GM12891 (cell line): Measurements from ENCODE around the gene FRMD8.

Experiments used
- DNase-seq: peaks from one replicate; pipeline ENCODE4 v3.0.0; 2011; ENCODE audit warnings: low spot score; ENCODE audit not compliant: insufficient read length
- FAIRE-seq: peaks from 2 replicates; lab custom pipeline; 2011; peaks lifted over from hg19 to GRCh38; lab: Jason Lieb, UNC
- PAX5 ChIP-seq: IDR thresholded peaks from 2 replicates; pipeline ENCODE4 v1.6.1; 2011; ENCODE audit warnings: low read length, moderate library complexity, mild to moderate bottlenecking; ENCODE audit not compliant: insufficient read depth, severe bottlenecking
- POLR2A ChIP-seq: IDR thresholded peaks from 2 replicates; pipeline ENCODE4 v1.6.1; 2011; ENCODE audit warnings: low read depth, low read length, control low read depth
- POLR2AphosphoS5 ChIP-seq: IDR thresholded peaks from 2 replicates; pipeline ENCODE4 v1.6.1; 2011; ENCODE audit warnings: low read depth, low read length, control low read depth
- POU2F2 ChIP-seq: IDR thresholded peaks from 2 replicates; pipeline ENCODE4 v1.6.1; 2011; ENCODE audit warnings: low read depth, mild to moderate bottlenecking, control low read depth, low read length, moderate library complexity
- SPI1 ChIP-seq: IDR thresholded peaks from 2 replicates; pipeline ENCODE4 v1.6.1; 2011; ENCODE audit warnings: low read depth, low read length, control low read depth
- TAF1 ChIP-seq: IDR thresholded peaks from 2 replicates; pipeline ENCODE4 v1.6.1; 2011; ENCODE audit warnings: low read depth, low read length, control low read depth

FRMD8 gene

DNA sequence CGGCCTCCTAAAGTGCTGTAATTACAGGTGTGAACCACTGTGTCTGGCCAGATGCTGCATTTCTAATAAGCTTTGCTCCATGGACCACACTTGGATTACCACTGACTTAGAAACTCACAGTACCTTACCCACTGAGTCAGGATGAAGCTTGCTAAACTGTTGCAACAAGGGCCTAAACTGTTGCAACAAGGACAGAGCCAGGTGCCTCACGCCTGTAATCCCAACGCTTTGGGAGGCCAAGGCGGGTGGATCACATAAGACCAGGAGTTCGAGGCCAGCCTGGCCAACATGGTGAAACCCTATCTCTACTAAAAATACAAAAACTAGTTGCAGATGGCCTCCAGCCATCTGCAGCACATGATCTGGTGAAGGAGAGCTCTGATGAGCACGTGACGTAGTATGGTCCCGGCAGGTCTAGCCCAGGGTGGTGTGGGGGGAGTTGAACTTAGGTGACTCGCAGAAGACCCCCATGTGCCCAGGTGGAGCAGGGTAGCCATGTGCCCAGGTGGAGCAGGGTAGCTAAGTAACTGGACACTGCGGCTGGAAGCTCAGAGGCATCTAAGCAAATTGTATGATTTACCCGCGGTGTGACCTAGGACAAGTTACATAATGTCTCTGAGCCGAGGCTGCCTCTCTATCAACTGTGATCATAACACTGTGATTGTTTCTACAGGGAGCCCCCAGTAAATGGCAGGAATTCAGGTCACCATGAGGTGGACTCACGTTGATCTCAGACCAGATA is 12.4 kb upstream of the FRMD8 start:
- TF ChIP-seq POLR2A = no peak
- TF ChIP-seq SPI1 = no peak
- no peak for TF ChIP-seq PAX5
- TF ChIP-seq TAF1 = no peak
- TF ChIP-seq POLR2AphosphoS5 = no peak
- TF ChIP-seq POU2F2 = no peak
- DNase-seq = no peak
- no peak for FAIRE-seq

DNA sequence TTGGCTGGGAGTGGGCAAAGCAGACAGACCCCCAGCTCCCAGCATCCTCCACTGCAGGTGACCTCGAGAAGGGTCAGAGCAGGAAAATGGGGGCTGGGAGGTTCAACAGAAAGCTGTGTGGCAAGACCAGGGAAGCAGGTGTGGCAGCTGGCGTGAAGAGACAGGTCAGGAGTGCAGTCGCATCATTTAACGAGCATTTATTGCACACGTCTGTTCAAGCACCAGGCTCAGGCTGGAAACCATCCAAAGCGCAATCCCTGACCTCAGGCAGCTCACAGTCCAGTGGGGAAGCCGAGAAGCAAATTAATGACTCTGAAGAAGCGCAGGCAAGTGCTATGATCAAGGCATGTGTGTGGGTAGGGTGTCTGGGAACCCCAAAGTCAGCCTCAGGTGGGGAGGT is 11.4 kb upstream of the FRMD8 start:
- no peak for FAIRE-seq
- no peak for DNase-seq
- no peak for TF ChIP-seq POLR2A
- no peak for TF ChIP-seq PAX5
- TF ChIP-seq POU2F2 = no peak
- no peak for TF ChIP-seq SPI1
- no peak for TF ChIP-seq TAF1
- no peak for TF ChIP-seq POLR2AphosphoS5

DNA sequence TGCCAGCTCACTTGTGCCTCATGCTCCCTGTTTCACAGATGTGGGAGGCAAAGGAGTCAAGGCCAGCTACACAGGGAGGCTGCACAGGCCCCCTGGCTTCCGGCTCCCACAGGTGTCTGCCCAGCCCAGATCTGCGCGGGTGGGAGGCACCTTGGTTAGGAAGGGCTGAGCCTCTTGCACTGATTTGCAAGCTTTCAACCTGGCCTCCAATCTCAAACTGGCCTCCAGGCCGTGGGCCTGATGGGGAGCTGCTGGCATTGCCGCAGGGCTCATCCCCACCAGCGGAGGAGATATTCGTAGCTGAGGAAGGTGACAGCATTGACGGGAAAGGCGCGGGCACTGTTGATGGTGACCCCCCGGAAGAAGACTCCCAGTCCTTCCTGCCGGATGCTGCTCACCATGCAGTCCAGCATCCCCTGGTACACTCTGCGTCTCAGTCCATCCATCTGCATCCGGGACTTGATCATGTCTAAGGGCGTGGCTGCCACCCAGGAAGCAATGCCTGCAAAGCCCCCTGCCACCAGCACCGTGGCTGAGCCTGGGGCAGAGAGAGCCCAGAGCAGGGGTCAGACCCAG is 10.2 kb upstream of the FRMD8 start:
- no peak for TF ChIP-seq POLR2AphosphoS5
- TF ChIP-seq POU2F2 = no peak
- no peak for TF ChIP-seq SPI1
- TF ChIP-seq POLR2A = no peak
- TF ChIP-seq TAF1 = no peak
- TF ChIP-seq PAX5 = no peak
- no peak for DNase-seq
- FAIRE-seq = no peak

DNA sequence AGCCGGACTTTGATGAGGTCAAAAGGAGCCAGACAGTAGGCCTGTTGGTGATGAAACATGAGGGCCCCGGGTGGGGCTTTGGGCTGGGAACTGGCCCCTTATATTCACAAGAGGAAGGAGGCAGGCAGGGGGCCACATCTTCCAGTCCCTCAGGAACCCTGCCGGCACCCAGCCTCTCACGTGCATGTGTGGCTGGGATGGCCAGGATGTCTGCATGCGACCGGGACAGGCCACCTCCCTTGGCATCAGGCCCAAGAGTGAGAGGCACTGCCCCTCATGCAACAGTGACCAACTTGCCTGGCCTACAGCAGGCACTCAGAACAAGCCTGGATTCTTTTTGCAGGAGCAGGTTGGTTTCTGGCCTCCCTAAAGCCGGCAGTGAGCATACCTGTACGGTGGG is 9.4 kb upstream of the FRMD8 start:
- DNase-seq (no peak), FAIRE-seq (no peak)
- TF ChIP-seq POU2F2 (no peak), SPI1 (no peak), POLR2AphosphoS5 (no peak), POLR2A (no peak), PAX5 (no peak), TAF1 (no peak)

DNA sequence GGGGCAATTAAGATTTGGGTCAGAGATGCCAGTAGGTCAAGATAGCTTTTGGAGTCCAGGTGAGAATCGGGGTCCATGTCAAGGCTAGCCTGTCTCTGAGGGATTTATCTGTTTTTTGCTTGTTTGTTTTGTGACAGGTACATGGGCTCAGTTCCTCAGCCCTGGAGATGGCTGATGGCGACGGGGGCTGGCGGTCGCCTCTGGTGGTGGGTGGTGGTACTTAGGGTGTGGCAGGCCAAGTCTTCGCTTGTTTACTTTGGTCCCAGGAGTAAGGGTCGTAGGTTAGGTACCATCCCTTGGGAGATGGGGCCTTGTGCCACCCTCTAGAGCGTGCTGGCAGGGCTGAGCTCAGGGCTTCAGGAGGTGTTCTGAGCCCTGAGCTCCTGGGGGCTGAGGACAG is 8.7 kb upstream of the FRMD8 start:
- DNase-seq (no peak), FAIRE-seq (no peak)
- no peak for TF ChIP-seq SPI1
- TF ChIP-seq TAF1 = no peak
- TF ChIP-seq POLR2AphosphoS5 = no peak
- no peak for TF ChIP-seq PAX5
- TF ChIP-seq POLR2A = no peak
- no peak for TF ChIP-seq POU2F2

DNA sequence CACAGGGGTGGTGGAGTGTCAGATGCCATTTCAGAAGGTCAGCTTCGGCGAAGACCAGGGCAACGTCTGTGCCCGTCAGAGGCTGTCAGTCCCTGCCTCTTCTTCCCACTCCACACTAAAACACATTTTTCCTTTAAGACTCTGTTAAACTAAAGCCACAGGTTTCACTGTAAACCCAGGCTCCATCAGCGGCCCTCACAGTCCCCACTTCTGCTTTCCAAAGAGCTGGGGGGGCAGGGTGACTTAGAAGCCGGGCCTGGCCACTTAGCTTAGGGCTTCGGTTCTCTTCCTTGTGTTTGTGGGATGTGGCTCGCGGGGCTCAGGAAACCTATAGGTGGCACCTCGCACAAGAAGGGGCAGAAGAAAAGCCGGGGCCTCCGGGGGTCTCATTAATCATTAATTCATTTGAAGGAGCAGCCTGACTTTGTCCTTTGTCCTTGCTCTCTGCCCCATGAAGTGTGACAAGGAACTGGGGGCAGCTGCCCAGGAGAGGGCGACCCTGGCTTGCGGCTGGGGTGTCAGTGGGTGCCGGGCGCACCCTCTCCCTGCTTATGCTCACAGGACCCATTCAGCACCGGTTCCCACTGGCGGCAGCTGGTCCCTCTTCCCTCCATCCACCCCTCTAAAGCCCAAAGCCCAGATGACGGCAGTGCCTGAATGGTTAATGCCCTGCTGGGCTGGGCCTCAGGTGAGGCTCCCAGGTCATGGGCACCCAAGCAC is 8.1 kb upstream of the FRMD8 start:
- no peak for DNase-seq
- FAIRE-seq = no peak
- TF ChIP-seq PAX5 = no peak
- peak; percentile 95 for TF ChIP-seq SPI1

DNA sequence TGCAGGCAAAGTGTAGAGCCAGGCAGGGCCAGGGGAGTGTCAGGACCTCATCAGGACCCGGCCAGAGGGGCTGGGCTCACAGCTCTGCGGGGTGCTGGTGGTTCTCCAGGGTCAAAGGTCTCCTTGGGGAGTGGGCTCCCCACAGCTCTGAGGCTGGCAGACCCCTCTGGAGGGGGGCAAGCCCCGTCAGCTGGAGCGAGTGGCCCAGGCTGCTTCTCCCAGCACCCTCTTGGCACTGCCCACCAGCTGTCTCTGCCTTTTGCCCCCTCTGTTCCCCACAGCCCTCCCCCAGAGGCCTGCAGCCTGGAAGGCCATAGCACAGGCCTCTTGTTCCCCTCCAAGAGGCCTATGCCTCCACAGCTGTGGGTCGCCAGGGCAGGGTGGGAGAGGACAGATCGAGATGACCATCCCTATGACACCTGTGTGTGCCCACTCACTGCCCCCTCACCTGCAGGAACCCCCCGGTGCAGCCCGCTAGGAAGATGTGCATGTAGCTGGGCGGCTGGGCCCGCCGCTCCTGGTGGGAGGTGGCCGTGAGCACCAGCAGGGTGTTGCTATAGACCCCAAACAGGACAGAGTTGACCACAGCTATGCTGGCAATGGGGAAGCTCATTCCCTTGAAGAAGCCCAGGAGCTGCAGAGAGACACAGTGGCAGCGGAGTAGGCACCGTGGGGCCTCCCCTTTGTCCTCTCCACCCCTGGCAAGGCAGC is 7.4 kb upstream of the FRMD8 start:
- TF ChIP-seq POLR2AphosphoS5 (no peak), PAX5 (no peak), POLR2A (no peak), TAF1 (no peak), POU2F2 (no peak), SPI1 (no peak)
- FAIRE-seq = no peak
- no peak for DNase-seq

DNA sequence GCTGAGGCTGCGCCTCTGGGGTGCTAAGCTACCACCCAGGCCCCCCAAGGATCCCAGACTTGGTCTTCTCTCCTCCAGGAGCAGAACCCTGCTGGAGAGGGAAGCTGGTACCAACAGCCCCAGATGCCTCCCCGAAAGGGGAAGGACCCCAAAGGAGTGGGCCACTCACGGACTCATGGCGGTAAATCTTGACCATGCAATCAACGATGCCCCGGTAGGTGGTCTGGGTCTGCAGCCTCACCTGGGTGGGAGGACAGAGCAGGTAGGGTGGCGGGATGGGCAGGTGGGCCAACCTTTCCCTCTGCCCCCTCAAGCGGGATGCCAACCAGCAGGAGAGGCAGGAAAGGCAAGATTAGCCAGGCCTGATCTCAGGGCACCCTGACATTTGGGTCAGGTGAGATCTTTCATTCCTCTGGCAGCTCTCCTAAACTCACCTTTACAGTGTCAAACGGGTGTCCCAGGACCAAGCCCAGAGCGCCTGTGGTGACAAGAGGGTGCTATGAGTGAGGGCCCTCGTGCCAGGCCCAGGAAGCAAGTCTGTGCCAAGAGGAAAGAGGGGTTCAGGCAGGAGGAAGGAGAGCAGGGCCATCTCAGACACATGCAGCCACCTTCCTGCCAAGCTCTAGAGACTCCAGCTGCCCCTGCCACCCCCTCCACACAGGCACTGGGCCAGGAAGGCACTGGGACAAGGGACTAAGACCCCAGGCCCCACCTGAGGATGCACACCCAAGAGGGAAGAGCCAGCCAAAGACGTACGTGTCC is 6.6 kb upstream of the FRMD8 start:
- TF ChIP-seq TAF1 (no peak), POLR2AphosphoS5 (no peak), POU2F2 (no peak), POLR2A (no peak), PAX5 (no peak), SPI1 (no peak)
- DNase-seq (no peak), FAIRE-seq (no peak)

DNA sequence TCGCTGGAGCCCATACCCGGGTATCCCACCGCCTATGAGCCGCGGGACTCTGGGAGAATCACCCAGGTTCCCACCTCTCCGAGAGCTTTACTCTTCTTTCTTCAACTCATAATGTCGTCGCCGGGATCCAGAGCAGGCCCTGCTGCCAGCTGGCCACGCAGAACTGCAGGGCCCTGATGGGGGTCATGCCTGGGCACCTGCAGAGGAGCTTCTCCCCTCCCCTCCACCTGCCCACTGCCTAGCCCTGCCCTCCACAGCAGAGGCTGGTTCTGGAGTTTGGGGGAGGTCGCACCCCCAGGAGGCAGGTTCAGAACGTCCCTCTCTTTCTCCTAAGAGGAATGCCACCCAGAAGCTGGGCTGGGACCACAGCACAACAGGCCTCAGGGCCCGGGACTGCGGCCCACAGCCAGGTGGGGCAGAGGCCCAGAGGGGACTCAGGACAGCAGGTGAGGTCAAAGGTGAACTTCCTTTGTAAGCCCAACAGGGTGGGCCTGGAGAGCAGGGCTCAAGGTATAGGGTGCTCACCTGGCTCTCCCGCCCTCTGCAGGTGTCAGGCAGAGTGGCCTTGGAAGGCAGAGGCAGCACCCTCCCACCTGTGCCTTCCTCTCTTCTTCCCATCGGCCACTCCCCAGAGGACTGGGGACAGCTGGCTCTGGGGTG is 5.8 kb upstream of the FRMD8 start:
- TF ChIP-seq SPI1 = no peak
- FAIRE-seq (no peak), DNase-seq (no peak)
